A549 (cell line): ENCODE results near the gene NEK8. TPM values are rescaled to one million over a fixed set of nuclear protein-coding genes. Genes with fewer than 3 reads are reported as not detected.

Experiments used
- ATAC-seq, 2 experiments: fragments of 200-7000 bp in 1 of 2; fragments of >200 bp in 1 of 2; cut with Nextera tagmentation in 1 of 2; cut with Tn5 transposase in 1 of 2; 3 replicates each; pipeline versions ENCODE4 v1.8.0 to v1.9.1; 2018 to 2020; ENCODE audit warnings: mild to moderate bottlenecking in 1 of 2, moderate library complexity in 1 of 2
- CTCF ChIA-PET: fragments of 300-600 bp; sonication (Branson Sonifier 250); formaldehyde crosslinking; extraction: SDS; loops from one replicate; lab custom pipeline; 2021; ENCODE audit warnings: antibody characterized with exemption, inconsistent platforms; lab: Yijun Ruan, JAX
- POLR2A ChIA-PET: fragments of 350-600 bp; formaldehyde crosslinking; extraction: SDS; loops from one replicate; lab custom pipeline; 2021; ENCODE audit warnings: antibody characterized with exemption, inconsistent platforms; lab: Yijun Ruan, JAX
- DNase-seq, 2 experiments: peaks; one replicate each; pipeline versions ENCODE4 v3.0.0 to v3.0.0-alpha.2; 2011 to 2016; ENCODE audit warnings: low read depth in 1 of 2, low spot score in 1 of 2
- FAIRE-seq: peaks from 2 replicates; lab custom pipeline; 2011; peaks lifted over from hg19 to GRCh38; lab: Jason Lieb, UNC
- H3K27ac ChIP-seq, 2 experiments: fragments of >200 bp; sonication (Bioruptor Twin); formaldehyde crosslinking; 3 replicates each; pipeline ENCODE4 v1.5.1; 2016 to 2017
- H3K4me1 ChIP-seq: fragments of >200 bp; sonication (Bioruptor Twin); formaldehyde crosslinking; 3 replicates; pipeline ENCODE4 v1.6.1; 2016
- H3K4me2 ChIP-seq: fragments of >200 bp; sonication (Bioruptor Twin); formaldehyde crosslinking; 3 replicates; pipeline ENCODE4 v1.6.1; 2016
- H3K4me3 ChIP-seq: fragments of >200 bp; sonication (Bioruptor Twin); formaldehyde crosslinking; 3 replicates; pipeline ENCODE4 v1.5.1; 2016
- H3K9me3 ChIP-seq: fragments of >200 bp; sonication (Bioruptor Twin); formaldehyde crosslinking; 3 replicates; pipeline ENCODE4 v1.6.1; 2016
- BHLHE40 ChIP-seq: IDR thresholded peaks from 2 replicates; pipeline ENCODE4 v1.6.1; 2012; ENCODE audit warnings: low read depth, low read length, inconsistent platforms
- CBX8 ChIP-seq: fragments of 200-600 bp; sonication (generic); IDR thresholded peaks from 2 replicates; pipeline ENCODE4 v1.6.1; 2016
- CTCF ChIP-seq: fragments of >200 bp; sonication (Bioruptor Twin); formaldehyde crosslinking; IDR thresholded peaks from 3 replicates; pipeline ENCODE4 v1.5.1; 2016
- EHF ChIP-seq: fragments of 250-450 bp; sonication (Bioruptor Pico); IDR thresholded peaks from 2 replicates; pipeline ENCODE4 v1.5.0; 2020; ENCODE audit warnings: mild to moderate bottlenecking
- EHMT2 ChIP-seq: fragments of 200-600 bp; sonication (generic); IDR thresholded peaks from 2 replicates; pipeline ENCODE4 v1.6.1; 2016; ENCODE audit warnings: antibody characterized with exemption, low read depth, mild to moderate bottlenecking, moderate library complexity
- ESRRA ChIP-seq: fragments of 150-350 bp; IDR thresholded peaks from 2 replicates; pipeline ENCODE4 v1.6.1; 2014; ENCODE audit warnings: mild to moderate bottlenecking, low read length, borderline replicate concordance
- FOSL2 ChIP-seq, 2 experiments: fragments of 450-650 bp in 1 of 2; fragments of >200 bp in 1 of 2; sonication (Bioruptor Twin) in 1 of 2; formaldehyde crosslinking; IDR thresholded peaks; 2 replicates each; pipeline versions ENCODE4 v1.5.0 to v1.6.1; 2016 to 2020; ENCODE audit warnings: mild to moderate bottlenecking in 1 of 2, moderate library complexity in 1 of 2
- HDAC2 ChIP-seq: fragments of 200-600 bp; sonication (generic); IDR thresholded peaks from 2 replicates; pipeline ENCODE4 v1.6.1; 2016
- HOXA7 ChIP-seq: fragments of 250-450 bp; sonication (Bioruptor Pico); IDR thresholded peaks from 2 replicates; pipeline ENCODE4 v1.5.0; 2020; ENCODE audit warnings: mild to moderate bottlenecking, moderate library complexity
- HOXB5 ChIP-seq: fragments of 250-450 bp; sonication (Bioruptor Pico); IDR thresholded peaks from 2 replicates; pipeline ENCODE4 v1.5.0; 2020; ENCODE audit warnings: mild to moderate bottlenecking, moderate library complexity
- JUN ChIP-seq, 2 experiments: fragments of >200 bp; sonication (Bioruptor Twin); formaldehyde crosslinking; IDR thresholded peaks; 2 replicates in 1 of 2; 3 replicates in 1 of 2; pipeline ENCODE4 v1.6.1; 2016 to 2017
- JUNB ChIP-seq: fragments of >200 bp; sonication (Bioruptor Twin); formaldehyde crosslinking; IDR thresholded peaks from 2 replicates; pipeline ENCODE4 v1.6.1; 2016
- KDM5A ChIP-seq: fragments of 200-600 bp; sonication (generic); IDR thresholded peaks from 2 replicates; pipeline ENCODE4 v1.6.1; 2016; ENCODE audit warnings: antibody characterized with exemption, mild to moderate bottlenecking
- MAFK ChIP-seq: fragments of 450-650 bp; IDR thresholded peaks from 2 replicates; pipeline ENCODE4 v1.6.1; 2014; ENCODE audit not compliant: partially characterized antibody
- MAZ ChIP-seq: fragments of 150-350 bp; IDR thresholded peaks from 2 replicates; pipeline ENCODE4 v1.6.1; 2014; ENCODE audit warnings: antibody characterized with exemption, low read depth, low read length, borderline replicate concordance
- MYC ChIP-seq: IDR thresholded peaks from 2 replicates; pipeline ENCODE4 v1.6.1; 2012; ENCODE audit warnings: mild to moderate bottlenecking, inconsistent platforms, low read length, improper control_type of control experiment, borderline replicate concordance
- NFE2L2 ChIP-seq: fragments of 150-350 bp; conservative IDR thresholded peaks from 2 replicates; pipeline ENCODE4 v1.6.1; 2014; ENCODE audit warnings: low read length
- NPAS2 ChIP-seq: fragments of 250-450 bp; sonication (Bioruptor Pico); IDR thresholded peaks from 2 replicates; pipeline ENCODE4 v1.8.0; 2022; ENCODE audit warnings: mild to moderate bottlenecking, moderate library complexity, borderline replicate concordance
- POLR2A ChIP-seq: IDR thresholded peaks from 2 replicates; pipeline ENCODE4 v1.6.1; 2012; ENCODE audit warnings: mild to moderate bottlenecking, low read length
- RAD21 ChIP-seq, 2 experiments: fragments of >200 bp in 1 of 2; sonication (Bioruptor Twin) in 1 of 2; formaldehyde crosslinking in 1 of 2; IDR thresholded peaks in 1 of 2; conservative IDR thresholded peaks in 1 of 2; 2 replicates in 1 of 2; 3 replicates in 1 of 2; pipeline ENCODE4 v1.6.1; 2012 to 2018; ENCODE audit warnings: inconsistent platforms in 1 of 2
- RARB ChIP-seq: fragments of 250-450 bp; sonication (Bioruptor Pico); IDR thresholded peaks from 2 replicates; pipeline ENCODE4 v1.8.0; 2021; ENCODE audit warnings: mild to moderate bottlenecking, moderate library complexity
- RCOR1 ChIP-seq: fragments of 150-350 bp; IDR thresholded peaks from 2 replicates; pipeline ENCODE4 v1.6.1; 2014; ENCODE audit warnings: antibody characterized with exemption, low read length, low read depth
- SMC3 ChIP-seq: fragments of >200 bp; sonication (Bioruptor Twin); formaldehyde crosslinking; IDR thresholded peaks from 3 replicates; pipeline ENCODE4 v1.6.1; 2018; ENCODE audit warnings: inconsistent platforms
- USF2 ChIP-seq: fragments of 450-650 bp; IDR thresholded peaks from 2 replicates; pipeline ENCODE4 v1.6.1; 2014; ENCODE audit warnings: antibody characterized with exemption
- ZC3H11A ChIP-seq: fragments of 450-650 bp; IDR thresholded peaks from 2 replicates; pipeline ENCODE4 v1.6.1; 2014; ENCODE audit warnings: antibody characterized with exemption, mild to moderate bottlenecking
- ZSCAN20 ChIP-seq: fragments of 250-450 bp; sonication (Bioruptor Pico); IDR thresholded peaks from 2 replicates; pipeline ENCODE4 v1.8.0; 2022; ENCODE audit warnings: mild to moderate bottlenecking, moderate library complexity
- WGBS: methylation state at CpG from one replicate; pipeline ENCODE4 v1.1.6; 2017; ENCODE audit errors: missing lambda C conversion rate; 5-methylcytosine and 5-hydroxymethylcytosine counted together
- polyA plus RNA-seq, 4 experiments: library from polyadenylated mRNA; depleted of rRNA in 3 of 4; stranded (reverse); fragments of >200 nt; fragmentation: RNase III in 1 of 4; extraction: RNeasy Plus Mini Kit Qiagen cat#74134 plus additional on column Dnase treatment in 1 of 4; gene quantifications; 2 replicates in 3 of 4; 3 replicates in 1 of 4; pipeline ENCODE4 v1.2.3, GENCODE V29; 2011 to 2017
- TF ChIP-seq, protein P1 (sequence below): fragments of 200-600 bp; sonication (generic); IDR thresholded peaks from 2 replicates; pipeline ENCODE4 v1.6.1; 2016; ENCODE audit warnings: antibody characterized with exemption, mild to moderate bottlenecking, moderate library complexity
- TF ChIP-seq, protein P2 (sequence below): IDR thresholded peaks from 2 replicates; pipeline ENCODE4 v1.6.1; 2012
- TF ChIP-seq, protein P3 (sequence below): fragments of >200 bp; sonication (Bioruptor Twin); formaldehyde crosslinking; IDR thresholded peaks from 2 replicates; pipeline ENCODE4 v1.6.1; 2016

The NEK8 gene
- polyA plus RNA-seq, 2 of the 4 experiments (the other 2 are of a cell fraction) = 5.1 to 5.3 TPM

GRCh38 chr17:28688481-28688880, 40.1 kb upstream of the NEK8 start:
- Histone ChIP-seq H3K9me3 (no peaks in the 10 kb centered on the region), H3K4me2 (no peak overlapping the region), H3K4me1 (no peaks in the 10 kb centered on the region), H3K4me3 (no peak overlapping the region), H3K27ac (no peak overlapping the region)
- ATAC-seq = no peak
- ChIA-PET CTCF (interaction anchor here (1.0 to 31.4 kb wide), 6 partner anchors 15 to 195 kb away, joined by 3 to 335 read pairs (median 14); partner anchors contain the start of genes BLTP2, NEK8, PROCA1 and TLCD1), POLR2A (no interaction called here)
- no peak for DNase-seq
- TF ChIP-seq MAFK = no peak
- FAIRE-seq = no peak
- 95% methylated on average over 4 of the region's 4 CpGs for WGBS

DNA sequence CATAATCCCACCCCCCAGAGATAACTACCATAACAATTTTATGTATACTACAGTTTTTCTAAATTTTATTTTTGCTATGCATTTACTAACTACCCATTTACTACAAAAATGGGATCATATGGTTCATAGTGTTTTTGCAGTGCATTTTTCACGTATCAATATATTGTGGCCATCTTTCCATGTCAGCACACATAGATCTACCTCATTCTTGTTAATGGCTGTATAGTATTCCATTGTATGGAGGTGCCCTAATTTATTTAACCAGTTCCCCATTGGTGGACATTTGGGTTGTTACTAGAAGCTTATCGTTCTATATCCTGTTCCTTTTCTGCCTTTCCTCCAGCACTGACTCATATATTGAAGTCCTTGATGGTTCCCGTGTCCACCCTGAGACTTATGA, 39.6 kb upstream of the NEK8 start:
- Histone ChIP-seq H3K4me3 (no peak overlapping the region), H3K27ac (no peak overlapping the region), H3K4me2 (no peak overlapping the region), H3K4me1 (no peaks in the 10 kb centered on the region), H3K9me3 (no peaks in the 10 kb centered on the region)
- ChIA-PET POLR2A (no interaction called here), CTCF (interaction anchor here (1.0 to 31.4 kb wide), 5 partner anchors 19 to 196 kb away, joined by 3 to 335 read pairs (median 23); partner anchors contain the start of genes BLTP2, NEK8, PROCA1 and TLCD1)
- no peak for FAIRE-seq
- no peak for ATAC-seq
- no peak for DNase-seq
- WGBS = 91% methylated on average over 3 of the region's 3 CpGs
- TF ChIP-seq MAFK = no peak
- TF ChIP-seq HOXA7 (CRISPR knock-in tag) = no peak
- no peak for TF ChIP-seq BHLHE40
- no peak for TF ChIP-seq JUN (IDR thresholded peaks at IDR 0.05)
- TF ChIP-seq FOSL2 (IDR thresholded peaks at IDR 0.05) = no peak
- no peak for TF ChIP-seq FOSL2 (CRISPR knock-in tag; IDR thresholded peaks at IDR 0.05)
- TF ChIP-seq EHF = no peak
- TF ChIP-seq NPAS2 (CRISPR knock-in tag) = no peak
- no peak for TF ChIP-seq NFE2L2
- TF ChIP-seq, protein P1, sequence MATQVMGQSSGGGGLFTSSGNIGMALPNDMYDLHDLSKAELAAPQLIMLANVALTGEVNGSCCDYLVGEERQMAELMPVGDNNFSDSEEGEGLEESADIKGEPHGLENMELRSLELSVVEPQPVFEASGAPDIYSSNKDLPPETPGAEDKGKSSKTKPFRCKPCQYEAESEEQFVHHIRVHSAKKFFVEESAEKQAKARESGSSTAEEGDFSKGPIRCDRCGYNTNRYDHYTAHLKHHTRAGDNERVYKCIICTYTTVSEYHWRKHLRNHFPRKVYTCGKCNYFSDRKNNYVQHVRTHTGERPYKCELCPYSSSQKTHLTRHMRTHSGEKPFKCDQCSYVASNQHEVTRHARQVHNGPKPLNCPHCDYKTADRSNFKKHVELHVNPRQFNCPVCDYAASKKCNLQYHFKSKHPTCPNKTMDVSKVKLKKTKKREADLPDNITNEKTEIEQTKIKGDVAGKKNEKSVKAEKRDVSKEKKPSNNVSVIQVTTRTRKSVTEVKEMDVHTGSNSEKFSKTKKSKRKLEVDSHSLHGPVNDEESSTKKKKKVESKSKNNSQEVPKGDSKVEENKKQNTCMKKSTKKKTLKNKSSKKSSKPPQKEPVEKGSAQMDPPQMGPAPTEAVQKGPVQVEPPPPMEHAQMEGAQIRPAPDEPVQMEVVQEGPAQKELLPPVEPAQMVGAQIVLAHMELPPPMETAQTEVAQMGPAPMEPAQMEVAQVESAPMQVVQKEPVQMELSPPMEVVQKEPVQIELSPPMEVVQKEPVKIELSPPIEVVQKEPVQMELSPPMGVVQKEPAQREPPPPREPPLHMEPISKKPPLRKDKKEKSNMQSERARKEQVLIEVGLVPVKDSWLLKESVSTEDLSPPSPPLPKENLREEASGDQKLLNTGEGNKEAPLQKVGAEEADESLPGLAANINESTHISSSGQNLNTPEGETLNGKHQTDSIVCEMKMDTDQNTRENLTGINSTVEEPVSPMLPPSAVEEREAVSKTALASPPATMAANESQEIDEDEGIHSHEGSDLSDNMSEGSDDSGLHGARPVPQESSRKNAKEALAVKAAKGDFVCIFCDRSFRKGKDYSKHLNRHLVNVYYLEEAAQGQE = no peak
- TF ChIP-seq MAZ = no peak
- no peak for TF ChIP-seq EHMT2
- no peak for TF ChIP-seq RAD21 (conservative IDR thresholded peaks at IDR 0.05 in 1 of 2, IDR thresholded peaks at IDR 0.05 in 1 of 2)
- no peak for TF ChIP-seq CTCF

DNA sequence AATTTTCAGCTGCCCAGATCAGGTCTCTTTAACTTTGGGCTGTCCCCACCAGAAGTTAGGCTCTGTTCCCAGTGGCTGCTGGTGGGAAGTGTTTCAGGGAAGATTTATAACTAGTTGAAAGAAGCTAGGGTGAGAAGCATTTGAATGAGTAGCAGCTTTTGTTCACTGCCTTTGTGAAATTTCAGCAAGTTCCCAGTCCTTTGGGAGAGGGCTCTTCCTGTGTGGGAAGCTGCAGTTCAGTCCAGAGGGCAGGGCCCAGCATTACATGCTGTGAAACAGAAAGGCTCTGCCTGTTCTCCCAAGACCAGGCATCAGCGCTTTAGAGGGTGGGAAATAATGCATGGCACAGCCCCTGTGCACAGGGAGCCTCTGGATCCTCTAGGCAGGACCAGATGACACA, 34.7 kb upstream of the NEK8 start:
- no peaks in the 10 kb centered on the region for H3K9me3 ChIP-seq
- no peak for TF ChIP-seq HOXB5 (CRISPR knock-in tag)
- TF ChIP-seq ZSCAN20 = no peak
- TF ChIP-seq RARB (CRISPR knock-in tag) = no peak
- TF ChIP-seq CBX8 = no peak
- TF ChIP-seq, protein P2, sequence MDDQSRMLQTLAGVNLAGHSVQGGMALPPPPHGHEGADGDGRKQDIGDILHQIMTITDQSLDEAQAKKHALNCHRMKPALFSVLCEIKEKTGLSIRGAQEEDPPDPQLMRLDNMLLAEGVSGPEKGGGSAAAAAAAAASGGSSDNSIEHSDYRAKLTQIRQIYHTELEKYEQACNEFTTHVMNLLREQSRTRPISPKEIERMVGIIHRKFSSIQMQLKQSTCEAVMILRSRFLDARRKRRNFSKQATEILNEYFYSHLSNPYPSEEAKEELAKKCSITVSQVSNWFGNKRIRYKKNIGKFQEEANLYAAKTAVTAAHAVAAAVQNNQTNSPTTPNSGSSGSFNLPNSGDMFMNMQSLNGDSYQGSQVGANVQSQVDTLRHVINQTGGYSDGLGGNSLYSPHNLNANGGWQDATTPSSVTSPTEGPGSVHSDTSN = no peak
- no peak for TF ChIP-seq SMC3
- no peak for TF ChIP-seq HDAC2
- TF ChIP-seq ESRRA = no peak
- TF ChIP-seq KDM5A = no peak
- TF ChIP-seq JUNB = no peak
- no peak for TF ChIP-seq ZC3H11A
- TF ChIP-seq RCOR1 = no peak
- TF ChIP-seq MYC = no peak
- TF ChIP-seq MAFK = no peak
- TF ChIP-seq POLR2A = no peak
- no peak for TF ChIP-seq NFE2L2
- no peak for TF ChIP-seq USF2
- TF ChIP-seq, protein P3, sequence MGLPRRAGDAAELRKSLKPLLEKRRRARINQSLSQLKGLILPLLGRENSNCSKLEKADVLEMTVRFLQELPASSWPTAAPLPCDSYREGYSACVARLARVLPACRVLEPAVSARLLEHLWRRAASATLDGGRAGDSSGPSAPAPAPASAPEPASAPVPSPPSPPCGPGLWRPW = no peak
- WGBS = 94% methylated on average over 1 of the region's 1 CpG
- ChIA-PET CTCF (interaction anchor here (0.6 to 31.4 kb wide), 9 partner anchors 11 to 207 kb away, joined by 3 to 335 read pairs (median 5); partner anchors contain the start of genes PROCA1 and TLCD1), POLR2A (interaction anchor here (1.2 to 1.7 kb wide), 2 partner anchors 26 to 32 kb away, joined by 8 read pairs; partner anchors contain the start of genes RPL23A, SDF2 and SUPT6H)
- FAIRE-seq (no peak), DNase-seq (no peak), ATAC-seq (no peak)
- peaks cover 27% of the 10 kb centered on the region for H3K4me1 ChIP-seq
- no peak overlapping the region for H3K4me3 ChIP-seq
- no peak overlapping the region for H3K4me2 ChIP-seq
- no peak overlapping the region for H3K27ac ChIP-seq
